HepG2 (cell line): ENCODE data around the gene BTN1A1.

Experiments used
- NFE2 ChIP-seq: sonication (generic); formaldehyde crosslinking; IDR thresholded peaks from 2 replicates; pipeline ENCODE4 v1.4.0; 2020; ENCODE audit warnings: missing genetic modification reagents
- TF ChIP-seq, protein P1 (sequence below): sonication (generic); formaldehyde crosslinking; IDR thresholded peaks from 2 replicates; pipeline ENCODE4 v1.5.0; 2020; ENCODE audit warnings: mild to moderate bottlenecking, missing genetic modification reagents, moderate library complexity
- TF ChIP-seq, protein P2 (sequence below): sonication (generic); formaldehyde crosslinking; IDR thresholded peaks from 2 replicates; pipeline ENCODE4 v1.4.0; 2020; ENCODE audit warnings: missing genetic modification reagents, mild to moderate bottlenecking, borderline replicate concordance

DNA sequence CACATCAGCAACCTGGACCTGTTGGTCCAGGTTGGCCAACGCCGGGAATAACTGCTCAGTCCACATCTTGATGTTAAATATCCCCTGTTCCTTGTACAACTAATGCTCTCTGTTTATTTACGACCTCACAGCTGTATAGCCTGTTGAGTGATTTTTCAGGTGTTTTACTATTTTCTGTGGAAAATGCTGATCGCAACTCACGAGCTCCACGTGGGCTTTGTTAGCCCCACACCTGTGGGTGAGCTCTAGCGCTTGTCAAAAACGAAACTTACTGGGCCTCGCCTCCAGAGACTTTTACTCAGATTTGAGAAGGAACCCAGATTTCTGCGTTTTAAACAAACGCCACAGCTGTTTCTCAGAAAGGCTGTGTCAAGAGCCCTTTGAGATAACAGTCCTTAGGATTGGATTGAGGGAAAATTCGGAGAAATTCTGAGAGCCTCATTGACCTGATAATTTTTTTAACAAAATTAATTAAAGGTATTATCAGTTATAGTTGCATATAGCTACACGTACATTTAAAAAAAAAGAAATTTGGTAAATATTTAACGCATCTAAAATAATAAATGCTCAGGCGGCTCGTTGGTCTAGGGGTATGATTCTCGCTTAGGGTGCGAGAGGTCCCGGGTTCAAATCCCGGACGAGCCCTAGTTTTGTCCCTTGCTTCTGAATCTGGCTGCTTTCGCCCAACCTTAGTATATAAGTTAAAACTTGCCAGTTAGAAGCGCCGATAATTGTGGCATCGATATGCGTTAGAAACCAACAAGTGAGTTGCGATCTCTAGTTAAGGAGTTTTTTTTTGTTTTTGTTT, 54.8 kb downstream of the BTN1A1 start:
- TF ChIP-seq, protein P1, sequence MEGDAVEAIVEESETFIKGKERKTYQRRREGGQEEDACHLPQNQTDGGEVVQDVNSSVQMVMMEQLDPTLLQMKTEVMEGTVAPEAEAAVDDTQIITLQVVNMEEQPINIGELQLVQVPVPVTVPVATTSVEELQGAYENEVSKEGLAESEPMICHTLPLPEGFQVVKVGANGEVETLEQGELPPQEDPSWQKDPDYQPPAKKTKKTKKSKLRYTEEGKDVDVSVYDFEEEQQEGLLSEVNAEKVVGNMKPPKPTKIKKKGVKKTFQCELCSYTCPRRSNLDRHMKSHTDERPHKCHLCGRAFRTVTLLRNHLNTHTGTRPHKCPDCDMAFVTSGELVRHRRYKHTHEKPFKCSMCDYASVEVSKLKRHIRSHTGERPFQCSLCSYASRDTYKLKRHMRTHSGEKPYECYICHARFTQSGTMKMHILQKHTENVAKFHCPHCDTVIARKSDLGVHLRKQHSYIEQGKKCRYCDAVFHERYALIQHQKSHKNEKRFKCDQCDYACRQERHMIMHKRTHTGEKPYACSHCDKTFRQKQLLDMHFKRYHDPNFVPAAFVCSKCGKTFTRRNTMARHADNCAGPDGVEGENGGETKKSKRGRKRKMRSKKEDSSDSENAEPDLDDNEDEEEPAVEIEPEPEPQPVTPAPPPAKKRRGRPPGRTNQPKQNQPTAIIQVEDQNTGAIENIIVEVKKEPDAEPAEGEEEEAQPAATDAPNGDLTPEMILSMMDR (CRISPR knock-in tag) = no peak
- TF ChIP-seq, protein P2, sequence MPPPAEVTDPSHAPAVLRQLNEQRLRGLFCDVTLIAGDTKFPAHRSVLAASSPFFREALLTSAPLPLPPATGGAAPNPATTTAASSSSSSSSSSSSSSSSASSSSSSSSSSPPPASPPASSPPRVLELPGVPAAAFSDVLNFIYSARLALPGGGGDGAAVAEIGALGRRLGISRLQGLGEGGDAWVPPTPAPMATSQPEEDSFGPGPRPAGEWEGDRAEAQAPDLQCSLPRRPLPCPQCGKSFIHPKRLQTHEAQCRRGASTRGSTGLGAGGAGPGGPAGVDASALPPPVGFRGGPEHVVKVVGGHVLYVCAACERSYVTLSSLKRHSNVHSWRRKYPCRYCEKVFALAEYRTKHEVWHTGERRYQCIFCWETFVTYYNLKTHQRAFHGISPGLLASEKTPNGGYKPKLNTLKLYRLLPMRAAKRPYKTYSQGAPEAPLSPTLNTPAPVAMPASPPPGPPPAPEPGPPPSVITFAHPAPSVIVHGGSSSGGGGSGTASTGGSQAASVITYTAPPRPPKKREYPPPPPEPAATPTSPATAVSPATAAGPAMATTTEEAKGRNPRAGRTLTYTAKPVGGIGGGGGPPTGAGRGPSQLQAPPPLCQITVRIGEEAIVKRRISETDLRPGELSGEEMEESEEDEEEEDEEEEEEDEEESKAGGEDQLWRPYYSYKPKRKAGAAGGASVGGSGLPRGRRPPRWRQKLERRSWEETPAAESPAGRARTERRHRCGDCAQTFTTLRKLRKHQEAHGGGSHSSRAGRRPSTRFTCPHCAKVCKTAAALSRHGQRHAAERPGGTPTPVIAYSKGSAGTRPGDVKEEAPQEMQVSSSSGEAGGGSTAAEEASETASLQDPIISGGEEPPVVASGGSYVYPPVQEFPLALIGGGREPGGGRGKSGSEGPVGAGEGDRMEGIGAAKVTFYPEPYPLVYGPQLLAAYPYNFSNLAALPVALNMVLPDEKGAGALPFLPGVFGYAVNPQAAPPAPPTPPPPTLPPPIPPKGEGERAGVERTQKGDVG (CRISPR knock-in tag) = no peak; the same call in 1 of the 2 replicates
- no peak for TF ChIP-seq NFE2 (CRISPR knock-in tag)
